Breast epithelium (tissue), 3 donors: ENCODE measurements around the gene PTPRF.
"Not testable (repeated sequence)": the region's sequence is repeated elsewhere in the genome, so short reads cannot be mapped to it uniquely, and the experiment has no call there.

Experiments used
- CTCF ChIP-seq, 3 donors: fragments of 450-650 bp; IDR thresholded peaks; one replicate each; pipeline ENCODE4 v1.5.1; 2016 to 2017; ENCODE audit warnings: antibody characterized with exemption in 3 of 3, mild to moderate bottlenecking in 3 of 3, moderate library complexity in 3 of 3
- POLR2A ChIP-seq: fragments of 450-650 bp; IDR thresholded peaks from one replicate; pipeline ENCODE4 v1.6.1; 2016; ENCODE audit warnings: antibody characterized with exemption, mild to moderate bottlenecking, moderate library complexity

DNA sequence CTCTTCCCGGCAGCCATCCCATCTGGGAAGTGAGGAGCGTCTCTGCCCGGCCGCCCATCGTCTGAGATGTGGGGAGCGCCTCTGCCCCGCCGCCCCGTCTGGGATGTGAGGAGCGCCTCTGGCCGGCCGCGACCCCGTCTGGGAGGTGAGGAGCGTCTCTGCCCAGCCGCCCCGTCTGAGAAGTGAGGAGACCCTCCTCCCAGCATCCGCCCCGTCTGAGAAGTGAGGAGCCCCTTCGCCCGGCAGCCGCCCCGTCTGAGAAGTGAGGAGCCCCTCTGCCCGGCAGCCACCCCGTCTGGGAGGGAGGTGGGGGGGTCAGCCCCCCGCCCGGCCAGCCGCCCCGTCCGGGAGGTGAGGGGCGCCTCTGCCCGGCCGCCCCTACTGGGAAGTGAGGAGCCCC is 28.9 kb upstream of the PTPRF start:
- TF ChIP-seq CTCF (IDR thresholded peaks at IDR 0.05); POLR2A: not testable (repeated sequence)
